Measurements from ENCODE around the gene PPP1R10. TPM values are rescaled to one million over a fixed set of nuclear protein-coding genes. Genes with fewer than 3 reads are reported as not detected.
A peak's percentile ranks its signal among the peaks of the same experiment; 100 is the strongest.
"Not testable (repeated sequence)": the region's sequence is repeated elsewhere in the genome, so short reads cannot be mapped to it uniquely, and the experiment has no call there.

The PPP1R10 gene
- polyA plus RNA-seq, 5 donors: 46.7 to 55.2 (median 48.8) TPM

DNA sequence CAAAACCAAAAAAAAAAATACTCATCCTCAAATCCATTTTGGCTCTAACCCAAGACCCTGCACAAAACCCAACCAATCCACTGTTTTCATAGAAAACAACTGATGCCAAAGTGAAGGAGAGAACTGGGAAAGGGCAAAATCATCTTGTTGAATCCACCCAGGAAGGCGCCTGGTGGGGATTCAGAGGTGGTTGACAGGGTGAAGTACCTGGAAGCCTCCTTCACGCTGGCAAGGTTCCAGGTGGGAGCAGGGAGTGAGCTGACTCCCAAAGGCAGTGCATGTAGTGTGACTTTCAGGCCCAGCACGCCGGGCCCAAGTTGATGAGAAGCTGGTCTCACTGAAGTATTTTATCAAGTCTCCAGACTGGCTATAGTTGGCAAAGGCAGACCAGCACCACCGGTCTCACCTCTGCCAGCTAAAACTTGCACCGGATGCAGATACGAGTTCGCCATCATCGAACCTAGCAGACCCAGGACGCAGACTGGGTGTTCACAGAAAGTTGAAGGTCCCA lies 16.5 kb downstream of the PPP1R10 start:
- no peak for DNase-seq

DNA sequence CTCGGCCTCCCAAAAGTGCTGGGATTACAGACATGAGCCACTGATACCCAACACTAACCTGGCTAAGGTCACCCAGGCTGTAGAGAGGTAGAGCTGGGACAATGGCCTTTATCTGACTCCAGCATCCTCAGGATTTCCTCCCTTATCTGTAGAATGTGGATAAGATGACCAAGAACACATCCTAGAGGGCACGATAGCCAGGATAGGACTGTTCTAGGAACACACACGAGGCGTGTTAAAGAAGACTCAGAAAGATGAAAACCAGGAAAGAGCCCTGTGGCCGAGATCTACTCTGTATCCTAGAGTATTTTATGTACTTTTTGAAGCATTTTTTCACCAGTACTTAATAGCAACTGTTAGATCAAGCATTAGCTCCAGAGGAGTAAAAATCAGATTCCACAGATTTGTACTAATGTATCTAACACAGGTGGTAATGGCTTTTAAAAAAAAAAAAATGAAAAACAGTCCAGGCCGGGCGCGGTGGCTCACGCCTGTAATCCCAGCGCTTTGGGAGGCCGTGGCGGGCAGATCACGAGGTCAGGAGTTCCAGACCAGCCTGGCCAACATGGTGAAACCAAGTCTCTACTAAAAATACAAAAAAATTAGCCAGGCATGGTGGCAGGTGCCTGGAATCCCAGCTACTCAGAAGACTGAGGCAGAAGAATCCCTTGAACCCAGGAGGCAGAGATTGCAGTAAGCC lies 17.3 kb downstream of the PPP1R10 start:
- no peak for DNase-seq

- DNase-seq: no peak
Observed at GRCh38 chr6:30598912-30599624, 18.0 kb downstream of the PPP1R10 start.

- not testable (repeated sequence) for DNase-seq
Observed at GRCh38 chr6:30597315-30598144, 19.5 kb downstream of the PPP1R10 start.

DNA sequence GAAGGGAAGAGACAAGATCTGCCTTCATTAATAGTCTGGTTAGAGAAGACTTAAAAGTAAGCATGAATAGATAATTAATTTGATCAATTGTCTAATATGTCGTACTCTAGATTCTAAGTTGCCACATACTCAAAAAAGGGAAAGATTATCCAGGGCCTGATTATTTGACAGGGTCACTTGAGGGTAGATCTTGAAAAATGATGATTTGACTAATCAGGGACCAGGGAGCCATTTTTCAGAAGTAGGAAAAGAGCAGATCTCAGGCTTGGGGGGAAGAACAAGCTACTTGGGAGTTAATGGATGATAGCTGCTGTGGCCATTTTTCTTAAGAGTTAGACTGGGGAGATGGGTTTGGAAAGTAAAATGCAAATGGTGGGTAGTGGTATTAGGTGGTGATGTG lies 24.8 kb downstream of the PPP1R10 start:
- DNase-seq: no peak

DNA sequence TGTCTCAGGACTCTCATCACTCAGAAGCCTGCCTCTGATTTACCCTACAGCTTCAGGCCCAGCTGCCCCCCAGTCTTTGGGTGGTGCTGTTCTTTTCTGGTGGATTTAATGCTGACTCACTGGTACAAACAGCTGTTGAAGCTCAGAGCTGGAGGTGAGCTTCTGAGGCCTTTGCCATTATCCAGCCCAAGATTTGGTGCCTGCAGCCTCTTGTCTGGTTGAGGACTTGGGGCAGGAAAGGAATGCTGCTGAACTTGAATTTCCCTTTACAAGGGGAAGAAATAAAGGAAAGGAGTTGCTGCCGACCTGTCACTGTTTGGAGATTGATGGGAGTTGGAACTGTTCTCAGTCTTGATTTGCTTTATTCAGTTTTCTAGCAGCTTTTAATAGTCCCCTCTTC lies 26.0 kb downstream of the PPP1R10 start:
- DNase-seq: peak in 1 of 2 donors; percentile 50

- no peak for DNase-seq
Observed at GRCh38 chr6:30590509-30590908, 26.5 kb downstream of the PPP1R10 start.

DNA sequence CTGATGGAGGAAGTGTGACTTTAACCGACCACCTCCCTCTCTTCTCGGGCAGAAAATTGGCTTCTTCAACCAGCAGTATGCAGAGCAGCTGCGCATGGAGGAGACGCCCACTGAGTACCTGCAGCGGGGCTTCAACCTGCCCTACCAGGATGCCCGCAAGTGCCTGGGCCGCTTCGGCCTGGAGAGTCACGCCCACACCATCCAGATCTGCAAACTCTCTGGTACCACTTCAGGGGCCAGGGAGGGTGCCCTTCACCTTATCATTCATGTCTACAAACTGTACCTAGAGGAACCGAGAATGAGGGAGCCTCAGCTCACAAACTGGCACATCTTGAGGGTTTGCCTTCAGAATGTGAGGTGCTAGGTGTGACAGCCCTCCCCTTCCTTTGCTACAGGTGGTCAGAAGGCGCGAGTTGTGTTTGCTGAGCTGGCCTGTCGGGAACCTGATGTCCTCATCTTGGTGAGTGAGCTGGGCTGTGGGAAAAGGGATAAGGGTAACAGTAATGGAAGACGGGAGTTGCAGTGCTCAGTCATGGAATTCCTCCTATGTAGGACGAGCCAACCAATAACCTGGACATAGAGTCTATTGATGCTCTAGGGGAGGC lies 27.2 kb downstream of the PPP1R10 start:
- no peak for DNase-seq

DNA sequence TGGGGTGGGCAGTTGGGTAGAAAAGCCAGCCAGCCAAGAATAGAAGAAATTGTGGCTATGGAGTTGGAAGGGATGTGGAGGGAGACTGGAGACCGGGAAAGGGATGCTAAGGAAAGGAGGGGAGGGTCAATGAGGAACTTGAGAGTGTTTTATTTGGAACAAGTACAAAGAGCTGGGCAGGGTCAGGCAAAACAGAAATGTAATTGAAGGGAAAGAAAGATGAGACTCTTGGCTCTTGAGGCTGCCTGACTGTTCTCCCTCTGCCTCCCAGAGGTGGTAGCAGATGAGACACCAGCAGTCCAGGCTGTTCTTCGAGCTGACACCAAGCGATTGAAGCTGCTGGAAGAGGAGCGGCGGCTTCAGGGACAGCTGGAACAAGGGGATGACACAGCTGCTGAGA lies 33.1 kb downstream of the PPP1R10 start:
- no peak for DNase-seq

- no peak for DNase-seq
Observed at GRCh38 chr6:30578051-30578450, 39.0 kb downstream of the PPP1R10 start.

DNA sequence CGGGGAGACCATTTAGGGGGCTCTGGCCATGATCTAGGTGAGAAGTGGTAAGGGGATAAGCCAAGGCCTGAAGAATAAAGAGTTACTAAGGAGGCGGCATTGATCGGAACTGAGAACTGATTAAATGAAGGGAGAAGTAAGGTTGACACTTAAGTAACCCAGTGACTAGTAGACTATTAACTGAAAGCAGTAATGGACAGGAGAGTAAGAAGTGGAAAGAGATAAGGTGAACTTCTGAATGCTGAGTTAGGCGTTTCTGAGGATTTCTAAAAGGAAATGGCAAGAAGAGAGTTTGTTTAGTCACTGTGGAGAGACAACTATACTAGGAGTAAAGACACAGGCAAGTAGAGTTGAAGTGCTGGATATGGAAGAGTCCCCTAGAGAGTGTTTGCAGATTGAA lies 43.9 kb downstream of the PPP1R10 start:
- no peak for DNase-seq

DNA sequence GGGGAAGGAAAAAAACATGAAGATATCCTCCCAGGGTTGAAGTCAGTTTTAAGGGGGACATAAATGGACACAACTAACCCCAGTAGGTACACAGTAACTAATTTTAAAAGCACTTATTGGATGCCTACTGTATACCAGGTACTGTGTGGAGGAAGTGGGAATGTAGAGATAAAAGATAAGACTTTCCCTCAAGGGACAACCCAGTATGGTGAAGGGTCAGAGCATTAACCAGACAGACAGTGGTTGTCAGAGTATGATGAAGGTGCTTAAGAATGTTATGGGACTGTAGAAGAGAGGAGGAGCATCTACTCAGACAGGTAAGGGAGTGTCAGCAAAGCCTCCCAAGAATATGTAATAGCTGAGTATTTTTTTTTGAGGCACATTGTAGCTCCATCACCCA lies 44.9 kb downstream of the PPP1R10 start:
- no peak for DNase-seq

DNA sequence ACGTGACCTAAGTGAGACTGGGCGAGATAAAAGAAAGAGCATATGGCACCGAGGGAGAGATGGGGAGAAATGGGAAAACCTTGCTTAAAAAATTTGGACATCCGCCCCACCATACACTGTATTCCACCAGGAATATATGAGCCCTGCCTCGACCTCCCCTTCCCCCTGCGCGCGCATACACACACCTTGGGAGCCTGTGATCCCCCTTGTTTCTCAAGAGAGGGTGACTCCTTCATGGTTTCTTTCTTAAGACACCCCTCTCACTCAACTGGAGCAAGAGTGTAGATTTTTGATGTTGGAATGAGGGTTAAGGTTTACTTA lies 45.3 kb downstream of the PPP1R10 start:
- DNase-seq: no peak

DNA sequence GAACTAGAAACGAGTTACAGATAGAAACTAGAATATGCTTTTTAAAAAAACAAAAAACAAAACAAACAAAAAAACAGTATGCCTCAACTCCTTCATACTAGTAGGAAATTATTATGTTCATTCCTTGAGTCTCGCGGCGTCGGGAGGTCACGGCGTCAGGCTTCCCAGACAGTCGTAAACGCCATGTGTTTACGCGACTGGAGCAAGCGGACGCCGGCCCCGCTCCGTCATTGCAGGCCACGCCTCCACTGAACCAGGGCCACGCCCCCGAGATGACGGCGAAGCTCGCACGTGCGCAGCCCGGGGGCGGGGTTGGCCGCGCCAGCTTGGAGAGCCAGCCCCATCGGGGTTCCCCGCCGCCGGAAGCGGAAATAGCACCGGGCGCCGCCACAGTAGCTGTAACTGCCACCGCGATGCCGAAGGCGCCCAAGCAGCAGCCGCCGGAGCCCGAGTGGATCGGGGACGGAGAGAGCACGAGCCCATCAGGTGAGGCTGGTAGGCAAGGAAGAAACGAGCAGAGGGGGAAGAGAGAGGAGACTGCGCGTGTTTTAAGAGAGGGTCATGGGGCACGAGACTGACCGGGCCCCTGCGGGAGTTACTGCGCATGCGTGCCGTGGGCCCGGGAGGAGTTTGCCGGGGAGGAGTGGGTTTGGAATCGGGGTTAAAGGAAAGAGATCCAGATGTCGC lies 45.8 kb downstream of the PPP1R10 start, which contains the start of gene ABCF1:
Gene ABCF1 (plus strand): TSS at position 368 of the 687 bp plus-strand sequence. CDS start 46 bp downstream, at position 414.
- DNase-seq: peak; percentile 99

- no peak for DNase-seq
Observed at GRCh38 chr6:30570740-30571074, 46.3 kb downstream of the PPP1R10 start.

DNA sequence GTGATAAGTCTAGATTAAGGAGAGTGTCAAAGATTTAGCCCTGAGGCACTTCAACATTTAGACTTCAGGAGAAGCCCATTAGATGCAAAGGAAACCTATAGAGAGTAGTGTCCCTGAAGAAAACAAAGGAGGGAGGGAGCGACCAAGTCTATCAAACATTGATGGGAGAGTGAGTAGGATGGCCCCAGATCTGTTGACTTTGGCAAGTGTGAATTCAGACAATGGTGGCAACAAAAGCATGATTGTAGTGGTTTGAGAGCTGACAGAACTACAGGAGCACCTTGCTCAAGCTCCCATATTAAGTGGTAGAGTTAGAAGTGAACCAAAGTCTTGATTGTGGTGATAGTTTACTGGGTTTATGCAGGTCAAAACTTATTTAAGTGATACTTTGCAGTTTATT lies 46.8 kb downstream of the PPP1R10 start:
- DNase-seq: no peak

DNA sequence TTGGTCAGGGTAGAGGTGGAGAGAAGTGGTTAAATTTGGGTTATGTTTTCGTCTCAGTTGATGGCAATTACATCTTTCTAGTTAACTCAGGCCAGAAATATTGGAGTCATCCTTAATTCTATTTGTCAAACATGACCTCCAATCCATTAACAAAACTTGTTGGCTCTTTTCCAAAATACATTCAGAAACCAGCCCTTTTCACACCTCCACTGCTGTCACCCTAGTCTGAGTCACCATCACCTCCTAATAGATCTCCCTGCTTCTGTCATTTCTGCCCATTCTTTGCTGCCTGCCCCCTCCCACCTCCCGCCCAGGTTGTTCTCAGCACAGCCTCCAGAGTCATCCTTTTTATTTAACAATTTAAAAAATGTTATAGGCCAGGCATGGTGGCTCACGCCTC lies 48.8 kb downstream of the PPP1R10 start:
- DNase-seq: no peak

DNA sequence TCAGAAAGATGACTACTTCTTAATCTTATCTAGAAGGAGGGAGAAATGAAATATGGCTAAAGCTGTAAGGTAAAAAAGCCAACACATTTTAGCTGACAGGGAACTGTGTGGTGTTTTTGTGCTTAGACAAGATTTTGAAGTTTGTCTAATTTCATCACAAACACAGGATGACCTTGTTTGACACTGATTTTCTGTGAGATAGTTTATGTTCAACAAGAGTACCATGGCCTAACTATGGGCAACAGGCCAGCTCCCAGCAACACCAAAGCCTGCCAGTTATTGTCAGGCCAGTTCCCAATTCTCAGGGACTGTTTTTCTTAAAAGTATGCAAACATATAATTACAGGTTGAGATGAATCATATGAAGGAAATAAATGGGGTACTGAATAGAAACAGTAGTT lies 51.3 kb downstream of the PPP1R10 start:
- DNase-seq: no peak

DNA sequence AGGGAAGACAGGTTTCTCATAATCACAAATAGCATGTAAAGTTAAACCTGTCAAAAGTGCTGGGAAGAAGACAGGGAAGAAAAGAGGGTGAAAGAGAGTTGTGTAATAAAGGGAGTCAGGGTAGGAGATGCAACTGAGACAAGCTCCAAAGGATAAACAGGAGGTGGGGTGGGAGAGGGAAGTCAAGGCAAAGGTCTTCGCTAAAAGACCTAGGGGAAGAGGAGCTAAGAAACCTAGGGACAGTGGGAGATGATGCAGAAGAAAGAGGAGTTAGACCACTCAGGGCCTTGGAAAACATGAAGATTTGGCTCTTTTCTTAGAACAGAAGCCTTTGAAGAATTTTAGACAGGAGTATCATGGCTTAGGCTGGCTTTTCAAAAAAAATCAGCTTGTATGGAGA lies 52.9 kb downstream of the PPP1R10 start:
- no peak for DNase-seq

DNA sequence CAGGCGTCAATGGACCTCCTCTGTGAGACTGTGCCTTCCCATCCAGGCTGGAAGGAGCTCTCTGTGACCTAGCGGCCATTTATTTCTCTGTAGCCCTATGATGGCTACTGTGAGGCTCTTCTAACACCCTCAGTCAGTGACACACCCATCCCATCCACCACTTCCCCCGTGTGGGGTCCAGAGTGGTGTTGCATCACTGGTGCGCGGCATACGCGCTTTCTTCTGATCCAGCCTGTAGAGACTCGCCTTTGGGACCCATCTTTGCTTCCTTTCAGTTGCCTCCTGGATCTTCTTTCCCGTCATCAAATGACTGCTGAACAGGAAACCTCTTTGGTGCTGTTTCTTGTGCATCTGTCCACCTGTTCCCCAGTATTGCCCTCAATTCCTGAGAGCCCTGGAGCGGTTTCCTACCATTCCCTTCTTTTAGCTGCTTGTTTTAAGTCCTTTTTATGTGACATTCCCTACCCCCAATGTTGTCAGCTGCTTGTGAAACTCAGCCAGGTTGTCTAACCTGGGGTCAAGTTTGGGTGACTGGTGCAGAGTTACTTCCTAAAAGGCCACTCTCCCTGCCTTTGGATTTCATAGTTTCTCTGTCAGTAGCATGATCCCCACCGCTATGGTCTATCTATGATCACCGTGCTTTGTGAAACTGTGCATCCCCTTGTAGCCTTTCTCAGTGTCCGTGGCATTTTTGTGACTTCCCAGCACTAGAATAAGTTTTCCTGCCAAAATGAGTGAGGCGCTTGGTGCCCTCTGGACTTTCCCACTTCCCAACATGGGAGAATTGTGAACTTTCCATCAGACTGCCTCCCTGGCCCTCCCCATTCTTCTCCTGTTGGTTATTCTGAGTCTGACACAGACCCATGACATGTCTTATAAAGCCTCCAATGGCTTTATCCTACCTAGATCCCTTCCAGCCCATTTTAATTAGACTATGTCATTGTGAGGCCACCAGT lies 54.3 kb downstream of the PPP1R10 start:
- no peak for DNase-seq
